Smooth muscle cell (in vitro differentiated cells): ENCODE results near the gene MMP2. TPM values are rescaled to one million over a fixed set of nuclear protein-coding genes. Genes with fewer than 3 reads are reported as not detected.

Source experiments
- DNase-seq: peaks from one replicate; lab custom pipeline; 2025; ENCODE audit not compliant: unreplicated experiment; lab: John Stamatoyannopoulos, UW
- H2AFZ ChIP-seq: fragments of 200-600 bp; sonication (generic); 2 replicates; pipeline ENCODE4 v1.6.0; 2016; ENCODE audit warnings: antibody characterized with exemption, low read depth, mild to moderate bottlenecking
- H3F3A ChIP-seq: fragments of 200-600 bp; sonication (generic); 2 replicates; pipeline ENCODE4 v1.6.0; 2017; ENCODE audit warnings: antibody characterized with exemption, low read depth
- H3K27ac ChIP-seq: fragments of 200-600 bp; sonication (generic); 2 replicates; pipeline ENCODE4 v1.5.1; 2016; ENCODE audit warnings: low read depth, mild to moderate bottlenecking
- H3K27me3 ChIP-seq: fragments of 200-600 bp; sonication (generic); 2 replicates; pipeline ENCODE4 v1.6.1; 2016; ENCODE audit warnings: low read depth, mild to moderate bottlenecking
- H3K36me3 ChIP-seq: fragments of 200-600 bp; sonication (generic); 2 replicates; pipeline ENCODE4 v1.5.1; 2016; ENCODE audit warnings: low read depth
- H3K4me1 ChIP-seq: fragments of 200-600 bp; sonication (generic); 2 replicates; pipeline ENCODE4 v1.5.1; 2016; ENCODE audit warnings: low read depth
- H3K4me2 ChIP-seq: fragments of 200-600 bp; sonication (generic); 2 replicates; pipeline ENCODE4 v1.6.0; 2016; ENCODE audit warnings: mild to moderate bottlenecking
- H3K4me3 ChIP-seq: fragments of 200-600 bp; sonication (generic); 2 replicates; pipeline ENCODE4 v1.5.1; 2016; ENCODE audit warnings: mild to moderate bottlenecking
- H3K79me2 ChIP-seq: fragments of 200-600 bp; sonication (generic); 2 replicates; pipeline ENCODE4 v1.6.0; 2016; ENCODE audit warnings: low read depth, mild to moderate bottlenecking
- H3K9ac ChIP-seq: fragments of 200-600 bp; sonication (generic); 2 replicates; pipeline ENCODE4 v1.6.0; 2016; ENCODE audit warnings: low read depth
- H3K9me3 ChIP-seq: fragments of 200-600 bp; sonication (generic); replicated peaks from 2 replicates; pipeline ENCODE4 v1.5.1; 2016; ENCODE audit warnings: low read depth
- H4K20me1 ChIP-seq: fragments of 200-600 bp; sonication (generic); 2 replicates; pipeline ENCODE4 v1.6.0; 2016; ENCODE audit warnings: low read depth
- CTCF ChIP-seq: fragments of 200-600 bp; sonication (generic); IDR thresholded peaks from 2 replicates; pipeline ENCODE4 v1.5.1; 2017; ENCODE audit warnings: borderline replicate concordance, mild to moderate bottlenecking, antibody characterized with exemption; ENCODE audit not compliant: insufficient read depth, poor library complexity, severe bottlenecking
- WGBS: methylation state at CpG from one replicate; pipeline ENCODE4 v1.1.7; 2016; ENCODE audit warnings: low lambda C conversion rate; 5-methylcytosine and 5-hydroxymethylcytosine counted together
- polyA plus RNA-seq: library from polyadenylated mRNA; unstranded; fragments of >200 nt; fragmentation: Nextera tagmentation; extraction: Ambion mirVana; gene quantifications from 2 replicates; pipeline ENCODE4 v1.2.1, GENCODE V29; 2016
- total RNA-seq: library from RNA; depleted of rRNA; stranded (reverse); fragments of >200 nt; gene quantifications from 2 replicates; pipeline ENCODE4 v1.2.3, GENCODE V29; 2014

The MMP2 gene
- total and polyA plus RNA-seq, 2 experiments from 2014 or later = 431 to 746 TPM

- WGBS = 16% methylated on average over 10 of the region's 10 CpGs
- Histone ChIP-seq H3K4me3 (no peak overlapping the region), H3K79me2 (no peaks in the 10 kb centered on the region), H3K36me3 (peaks cover 3% of the 10 kb centered on the region), H3K27me3 (no peaks in the 10 kb centered on the region), H3K4me1 (peaks cover 22% of the 10 kb centered on the region), H3F3A (peaks cover 58% of the 10 kb centered on the region), H3K9ac (peak overlapping the region; percentile 89), H3K4me2 (peak overlapping the region; percentile 44), H2AFZ (no peak overlapping the region), H3K27ac (peak overlapping the region; percentile 98), H4K20me1 (no peaks in the 10 kb centered on the region), H3K9me3 (no peaks in the 10 kb centered on the region)
- DNase-seq = peak; percentile 38
- TF ChIP-seq CTCF = no peak
Measured at GRCh38 chr16:55499951-55500529, 21.0 kb downstream of the MMP2 start.

GRCh38 chr16:55500530-55501011 is 21.6 kb downstream of the MMP2 start:
- H3K4me1 ChIP-seq = peaks cover 22% of the 10 kb centered on the region

GRCh38 chr16:55501549-55502322 is 22.7 kb downstream of the MMP2 start:
- Histone ChIP-seq H3K79me2 (no peaks in the 10 kb centered on the region), H3K27ac (peak overlapping the region; percentile 98), H3K27me3 (no peaks in the 10 kb centered on the region), H3K36me3 (peaks cover 3% of the 10 kb centered on the region), H3K4me2 (peak overlapping the region; percentile 58), H4K20me1 (no peaks in the 10 kb centered on the region), H3K4me3 (no peak overlapping the region), H2AFZ (no peak overlapping the region), H3K9ac (peak overlapping the region; percentile 19), H3F3A (peaks cover 54% of the 10 kb centered on the region), H3K4me1 (peaks cover 22% of the 10 kb centered on the region), H3K9me3 (no peaks in the 10 kb centered on the region)
- DNase-seq = no peak
- peak; percentile 38 for TF ChIP-seq CTCF
- WGBS = 82% methylated on average over 9 of the region's 9 CpGs

More at GRCh38 chr16:55500530-55501011, 21.6 kb downstream of the MMP2 start:
- H3K9me3 ChIP-seq = no peaks in the 10 kb centered on the region
- H3K9ac ChIP-seq = peak overlapping the region; percentile 89
- peaks cover 3% of the 10 kb centered on the region for H3K36me3 ChIP-seq
- H3K27me3 ChIP-seq = no peaks in the 10 kb centered on the region
- no peak for DNase-seq
- TF ChIP-seq CTCF = no peak
- H3F3A ChIP-seq = peaks cover 57% of the 10 kb centered on the region
- WGBS = 0% methylated on average over 3 of the region's 3 CpGs
- H3K27ac ChIP-seq = peak overlapping the region; percentile 98
- no peaks in the 10 kb centered on the region for H3K79me2 ChIP-seq
- no peak overlapping the region for H3K4me3 ChIP-seq
- no peak overlapping the region for H2AFZ ChIP-seq
- H4K20me1 ChIP-seq = no peaks in the 10 kb centered on the region
- peak overlapping the region; percentile 44 for H3K4me2 ChIP-seq
